Measurements from ENCODE around the gene TRAPPC12.

DNA sequence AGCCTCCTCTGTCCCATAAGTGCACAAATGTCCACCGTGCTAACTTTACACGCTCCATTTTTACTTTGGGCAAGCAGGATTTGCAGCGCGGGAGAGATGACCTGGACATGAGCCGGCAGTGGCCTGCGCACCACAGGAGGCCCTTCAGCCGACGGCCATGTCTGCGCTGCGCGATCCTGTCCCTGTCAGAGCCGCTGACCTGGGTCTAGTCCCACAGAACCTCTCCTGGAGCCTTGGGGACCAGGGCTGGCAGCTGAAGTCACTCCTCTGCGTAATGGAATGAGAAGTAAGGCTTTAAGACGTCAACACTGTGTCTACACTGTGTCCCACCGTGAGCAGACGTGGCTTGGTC lies 110.2 kb downstream of the TRAPPC12 start:
- TF ChIP-seq EZH2phosphoT487 (IDR thresholded peaks at IDR 0.05; ENCODE audit: borderline replicate concordance, low read length) = no peak
- TF ChIP-seq, protein P1, sequence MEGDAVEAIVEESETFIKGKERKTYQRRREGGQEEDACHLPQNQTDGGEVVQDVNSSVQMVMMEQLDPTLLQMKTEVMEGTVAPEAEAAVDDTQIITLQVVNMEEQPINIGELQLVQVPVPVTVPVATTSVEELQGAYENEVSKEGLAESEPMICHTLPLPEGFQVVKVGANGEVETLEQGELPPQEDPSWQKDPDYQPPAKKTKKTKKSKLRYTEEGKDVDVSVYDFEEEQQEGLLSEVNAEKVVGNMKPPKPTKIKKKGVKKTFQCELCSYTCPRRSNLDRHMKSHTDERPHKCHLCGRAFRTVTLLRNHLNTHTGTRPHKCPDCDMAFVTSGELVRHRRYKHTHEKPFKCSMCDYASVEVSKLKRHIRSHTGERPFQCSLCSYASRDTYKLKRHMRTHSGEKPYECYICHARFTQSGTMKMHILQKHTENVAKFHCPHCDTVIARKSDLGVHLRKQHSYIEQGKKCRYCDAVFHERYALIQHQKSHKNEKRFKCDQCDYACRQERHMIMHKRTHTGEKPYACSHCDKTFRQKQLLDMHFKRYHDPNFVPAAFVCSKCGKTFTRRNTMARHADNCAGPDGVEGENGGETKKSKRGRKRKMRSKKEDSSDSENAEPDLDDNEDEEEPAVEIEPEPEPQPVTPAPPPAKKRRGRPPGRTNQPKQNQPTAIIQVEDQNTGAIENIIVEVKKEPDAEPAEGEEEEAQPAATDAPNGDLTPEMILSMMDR (IDR thresholded peaks at IDR 0.05; ENCODE audit: low read depth, low read length, poor library complexity, severe bottlenecking) = no peak
